ENCODE data around the gene TMEM39A.
A peak's percentile ranks its signal among the peaks of the same experiment; 100 is the strongest.

The TMEM39A gene

DNA sequence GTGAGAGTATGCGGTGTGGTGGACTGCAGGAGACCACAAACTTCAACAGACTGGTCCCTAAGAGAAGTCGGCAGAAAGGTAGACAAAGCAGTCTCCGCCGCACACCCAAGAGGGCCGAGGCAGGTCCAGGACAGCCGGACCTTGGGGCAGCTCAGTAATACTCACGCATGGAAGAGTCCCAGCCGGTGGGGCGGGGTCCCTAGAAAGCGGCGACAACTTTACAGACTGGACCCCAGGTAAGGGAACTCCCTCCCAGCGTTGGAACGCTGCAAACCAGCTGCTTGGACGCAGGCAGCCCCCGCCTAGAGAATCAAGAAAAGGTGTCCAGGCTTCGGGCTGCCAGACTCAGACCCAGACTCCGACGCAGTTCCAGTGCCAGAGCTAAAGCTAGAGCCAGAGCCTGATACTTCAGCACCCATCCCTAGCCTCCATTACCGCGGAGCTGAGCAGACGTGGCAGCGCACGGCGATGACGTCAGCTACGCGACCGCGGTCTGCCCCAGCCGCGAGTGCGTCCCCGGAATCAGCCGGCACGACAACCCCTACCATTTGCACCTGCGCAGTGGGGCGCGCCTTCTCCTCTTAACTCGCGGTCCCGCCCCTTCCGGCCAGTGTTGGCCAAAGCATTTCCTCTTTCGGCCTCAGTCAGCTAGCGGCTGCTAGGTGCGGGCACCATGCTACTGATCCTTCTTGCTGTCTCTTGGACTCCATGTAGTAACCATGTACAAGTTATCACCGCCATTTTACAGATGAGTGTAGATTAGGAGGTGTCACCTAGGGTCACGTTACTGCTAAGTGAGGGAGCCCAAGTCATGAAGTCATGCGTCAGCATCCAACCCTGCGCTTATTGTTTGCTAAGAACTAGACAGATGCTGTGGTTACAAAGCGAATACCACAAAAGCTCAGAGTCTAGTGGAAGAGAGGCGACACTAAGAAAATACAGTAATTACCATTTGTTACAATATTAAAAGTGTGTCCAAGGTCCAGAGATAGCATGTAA, at the start of gene TMEM39A:
Gene TMEM39A, minus strand, starts transcription at position 445 of the 999 bp plus-strand sequence. CDS start 1,541 bp downstream, outside the sequence.
- peak; percentile 98 for DNase-seq

DNA sequence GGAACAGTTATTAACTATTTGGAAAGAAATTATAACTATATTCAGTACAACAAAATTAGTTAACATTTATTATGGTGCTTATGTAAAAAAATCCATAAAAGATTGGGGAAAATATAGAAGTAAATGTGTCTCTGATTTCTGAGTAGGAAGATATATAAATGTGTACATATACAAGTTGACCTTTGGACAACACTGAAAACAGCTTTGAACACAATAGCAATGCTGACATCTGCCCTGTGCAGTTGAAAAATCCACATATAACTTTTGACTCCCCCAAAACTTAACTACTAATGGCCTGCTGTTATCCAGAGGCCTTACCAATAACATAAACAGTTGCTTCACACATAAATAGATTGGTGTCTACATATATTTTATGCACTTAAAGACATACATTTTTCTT, 47.3 kb upstream of the TMEM39A start:
- DNase-seq = no peak

DNA sequence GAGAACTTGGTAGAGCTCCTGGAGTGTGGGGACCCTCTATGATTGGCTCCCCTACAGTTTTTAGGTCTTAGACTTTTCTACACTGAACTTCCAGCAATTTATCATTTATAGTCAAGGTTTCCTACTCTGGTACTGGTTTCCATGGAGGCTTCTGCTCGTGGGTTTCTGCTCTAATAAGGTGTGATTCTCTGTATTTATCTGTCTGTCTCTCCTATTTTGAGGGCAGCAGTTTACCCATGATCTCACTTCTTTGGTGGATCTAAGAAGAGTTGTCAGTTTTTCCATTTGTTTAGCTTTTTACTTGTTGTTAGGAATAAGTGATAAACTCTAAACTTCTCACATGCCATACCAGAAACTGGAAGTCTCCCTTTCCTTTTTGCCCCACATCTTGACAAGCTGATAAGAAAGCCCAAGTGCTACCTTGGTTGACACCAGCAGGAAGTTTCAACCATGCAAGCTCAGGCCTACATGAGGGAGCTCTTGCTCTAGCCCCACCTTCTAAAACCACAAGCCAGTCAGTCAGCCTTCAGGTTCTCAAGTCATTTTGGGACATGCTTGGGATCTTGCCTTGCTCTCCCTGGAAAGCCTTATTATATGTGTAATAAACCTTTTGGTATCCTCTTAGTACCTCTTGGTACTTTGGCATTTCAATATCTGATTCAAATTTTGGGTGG, 44.9 kb upstream of the TMEM39A start:
- peak; percentile 22 for DNase-seq

GRCh38 chr3:119507404-119507803, 44.0 kb upstream of the TMEM39A start:
- DNase-seq = no peak

DNA sequence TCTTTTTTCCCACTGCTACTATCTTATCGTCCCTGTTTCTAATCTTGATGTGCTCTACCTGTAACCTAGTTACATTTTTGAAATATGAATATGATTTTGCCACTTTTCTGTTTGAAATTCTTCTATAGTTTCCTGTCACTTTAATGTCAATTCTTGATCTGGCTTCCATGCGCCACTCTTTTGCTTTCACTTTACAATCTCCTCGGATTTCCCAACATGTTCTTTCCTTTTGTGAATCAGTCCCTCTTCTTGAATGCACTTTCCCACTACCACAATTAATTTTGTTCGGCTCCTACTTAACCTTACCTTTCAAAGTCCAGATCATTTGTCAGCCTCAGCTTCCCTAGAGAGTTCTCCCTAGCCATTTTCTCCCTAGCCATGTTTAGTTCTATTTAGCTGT, 43.2 kb upstream of the TMEM39A start:
- no peak for DNase-seq

DNA sequence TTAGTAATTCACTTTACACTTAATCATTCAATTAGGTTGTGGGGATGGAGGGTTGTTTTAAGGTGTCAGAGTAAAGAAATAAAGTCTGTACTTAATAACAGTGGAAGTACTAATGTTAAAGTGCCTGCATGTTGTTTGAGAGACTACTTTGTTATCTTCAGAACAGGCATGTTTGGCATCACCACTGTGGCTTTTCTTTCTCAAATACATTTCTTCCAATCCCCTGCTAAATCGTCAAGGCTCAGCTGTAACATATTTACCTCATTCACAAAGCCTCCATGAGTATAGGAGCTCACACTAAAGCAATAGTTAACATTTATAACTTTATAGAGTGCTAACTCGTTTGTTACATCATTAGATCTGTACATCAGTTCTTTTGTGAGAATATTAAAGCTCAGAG, 37.5 kb upstream of the TMEM39A start:
- DNase-seq = no peak

DNA sequence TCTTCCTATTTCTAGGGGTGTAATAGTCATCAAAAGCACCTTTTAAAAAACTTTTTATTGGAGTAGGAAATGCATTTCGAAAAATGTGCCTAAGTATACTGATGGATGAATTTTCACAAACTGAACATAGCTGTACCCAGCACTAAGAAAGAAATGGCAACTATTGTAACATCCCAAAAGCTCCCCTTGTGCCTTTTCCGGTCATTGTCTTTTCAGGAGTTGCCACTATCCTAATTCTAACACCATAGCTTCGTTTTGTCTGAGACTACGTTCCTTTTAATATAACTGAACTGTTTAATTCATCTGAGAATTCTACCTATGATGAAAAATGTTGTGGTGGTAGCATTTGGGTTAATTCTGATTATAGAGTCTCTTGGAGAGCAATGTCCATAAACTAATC, 36.9 kb upstream of the TMEM39A start:
- no peak for DNase-seq

GRCh38 chr3:119498186-119499011, 35.0 kb upstream of the TMEM39A start, which contains the start of gene TIMMDC1:
Gene TIMMDC1, plus strand, starts transcription at chr3:119498547. Its CDS starts 187 bp downstream, at chr3:119498734.
- DNase-seq = peak; percentile 97

DNA sequence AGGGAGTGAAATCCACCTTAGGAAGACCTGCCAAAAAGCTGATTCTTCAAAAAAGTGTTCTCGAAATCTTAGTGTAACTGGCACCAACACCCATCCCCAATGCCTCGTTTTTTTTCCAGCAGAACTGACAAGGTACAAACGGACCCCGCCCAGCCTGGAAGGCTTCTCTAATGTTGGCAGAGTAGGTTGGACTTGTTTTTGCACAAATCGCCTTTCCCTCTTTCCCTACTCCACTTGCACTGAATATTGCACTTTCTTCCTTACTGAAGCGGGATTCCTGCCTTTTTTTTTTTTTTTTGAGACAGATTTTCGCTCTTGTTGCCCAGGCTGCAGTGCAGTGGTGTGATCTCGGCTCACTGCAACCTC, 34.4 kb upstream of the TMEM39A start:
- DNase-seq = no peak

DNA sequence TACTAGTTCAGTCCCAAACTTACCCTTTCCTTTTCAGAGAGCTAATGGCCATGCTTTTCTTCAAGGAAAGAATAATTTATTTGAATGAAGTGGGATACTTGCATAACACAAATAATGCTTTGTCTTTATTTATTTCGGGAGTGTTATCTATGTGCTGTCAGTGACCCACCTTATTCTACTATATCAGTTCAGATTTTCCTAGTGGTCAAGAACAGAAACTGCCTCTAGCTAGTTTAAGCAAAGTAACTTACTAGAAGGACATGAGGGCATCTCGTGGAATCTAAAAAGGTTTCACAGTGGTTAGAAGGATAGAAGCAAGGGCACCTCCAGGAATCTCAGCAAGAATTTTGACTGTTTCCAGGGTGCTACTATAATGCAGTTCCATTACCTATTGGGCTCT, 31.2 kb upstream of the TMEM39A start:
- no peak for DNase-seq

DNA sequence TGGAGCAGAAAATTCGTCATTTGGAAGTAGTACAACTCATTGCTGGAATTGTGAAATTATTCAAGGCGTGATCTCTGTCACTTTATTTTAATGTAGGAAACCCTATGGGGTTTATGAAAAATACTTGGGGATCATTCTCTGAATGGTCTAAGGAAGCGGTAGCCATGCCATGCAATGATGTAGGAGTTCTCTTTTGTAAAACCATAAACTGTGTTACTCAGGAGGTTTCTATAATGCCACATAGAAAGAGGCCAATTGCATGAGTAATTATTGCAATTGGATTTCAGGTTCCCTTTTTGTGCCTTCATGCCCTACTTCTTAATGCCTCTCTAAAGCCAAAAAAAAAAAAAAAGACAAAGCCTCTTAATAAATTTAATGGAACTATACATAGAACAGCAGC, 29.4 kb upstream of the TMEM39A start:
- DNase-seq = no peak

GRCh38 chr3:119492128-119492527, 28.7 kb upstream of the TMEM39A start:
- no peak for DNase-seq

DNA sequence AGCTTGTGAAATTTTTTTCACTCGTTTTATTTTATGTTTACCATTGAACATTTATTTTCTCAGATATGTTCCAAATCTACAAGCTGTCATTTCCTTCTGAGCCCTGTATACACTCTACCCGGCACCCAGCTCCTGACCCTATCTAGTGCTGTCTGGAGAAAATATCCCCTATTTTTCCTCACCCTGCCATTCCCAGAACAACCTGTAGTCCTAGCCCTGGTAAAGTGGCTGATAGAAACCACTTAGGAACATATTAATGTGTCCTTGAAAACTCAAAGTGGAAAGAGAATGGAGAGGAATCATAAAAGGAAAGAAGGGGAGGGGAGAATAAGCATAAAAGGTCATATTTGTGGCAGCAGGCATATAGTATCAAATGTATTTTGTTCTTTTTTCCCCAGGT, 26.7 kb upstream of the TMEM39A start:
- DNase-seq = no peak

DNA sequence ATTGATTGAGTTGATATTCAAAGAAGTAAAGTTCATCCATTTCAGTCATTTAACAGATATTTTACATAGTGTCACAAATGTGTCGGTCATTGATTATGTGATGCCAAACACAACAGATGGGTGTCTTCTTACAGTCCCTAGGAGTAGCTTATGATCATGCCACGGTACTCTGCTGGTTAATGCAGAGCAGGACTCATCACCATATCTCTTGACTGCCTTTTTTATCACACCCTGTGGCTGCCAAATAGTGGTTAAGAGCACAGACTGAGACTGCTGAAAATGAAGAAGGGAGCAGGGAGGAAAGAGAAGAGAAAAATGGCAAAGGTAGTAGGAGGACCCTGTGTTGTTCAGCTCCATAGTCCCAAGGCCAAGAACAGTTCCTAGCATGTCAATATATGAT, 22.1 kb upstream of the TMEM39A start:
- DNase-seq = no peak

DNA sequence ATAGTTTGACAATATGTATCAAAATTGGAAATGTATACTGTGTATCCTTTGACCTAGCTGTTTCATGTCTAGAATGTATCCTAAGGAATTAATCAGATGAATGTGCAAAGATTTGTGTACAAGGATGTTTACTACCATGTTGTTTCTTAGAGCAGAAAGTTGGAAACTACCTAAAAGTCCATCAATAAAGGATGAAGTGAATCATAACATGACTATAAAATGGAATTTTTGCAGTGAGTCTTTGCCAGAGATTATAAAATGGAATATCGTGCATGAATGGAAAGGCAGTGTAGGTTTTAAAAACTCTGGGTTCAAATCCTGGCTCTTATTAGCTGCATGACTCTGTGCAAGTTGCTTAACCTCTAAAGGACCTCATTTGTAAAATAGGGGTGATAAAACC, 19.7 kb upstream of the TMEM39A start:
- DNase-seq = no peak

- no peak for DNase-seq
Observed at GRCh38 chr3:119481079-119481478, 17.7 kb upstream of the TMEM39A start.

- no peak for DNase-seq
Observed at GRCh38 chr3:119470866-119471265, 7.5 kb upstream of the TMEM39A start.

- peak; percentile 15 for DNase-seq
Observed at GRCh38 chr3:119469418-119470189, 6.2 kb upstream of the TMEM39A start.

DNA sequence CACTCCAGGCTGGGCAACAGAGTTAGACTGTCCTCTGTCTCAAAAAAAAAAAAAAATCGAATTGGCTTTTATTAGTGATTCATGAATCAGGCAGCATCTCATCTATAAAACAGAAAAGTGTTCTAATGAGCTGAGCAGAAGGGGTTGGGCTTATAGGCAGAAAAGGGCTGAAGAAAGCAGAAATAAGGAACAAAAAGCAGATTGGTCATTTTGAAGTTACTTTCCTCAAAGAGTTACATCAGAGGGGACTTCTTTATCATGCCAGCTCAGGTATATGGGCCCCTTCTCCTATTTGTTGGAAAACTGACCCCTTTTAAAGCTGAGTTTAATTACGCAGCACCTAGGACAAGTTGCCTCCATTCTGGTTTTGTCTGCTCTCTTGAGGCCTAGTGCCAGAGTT, 4.6 kb upstream of the TMEM39A start:
- no peak for DNase-seq

DNA sequence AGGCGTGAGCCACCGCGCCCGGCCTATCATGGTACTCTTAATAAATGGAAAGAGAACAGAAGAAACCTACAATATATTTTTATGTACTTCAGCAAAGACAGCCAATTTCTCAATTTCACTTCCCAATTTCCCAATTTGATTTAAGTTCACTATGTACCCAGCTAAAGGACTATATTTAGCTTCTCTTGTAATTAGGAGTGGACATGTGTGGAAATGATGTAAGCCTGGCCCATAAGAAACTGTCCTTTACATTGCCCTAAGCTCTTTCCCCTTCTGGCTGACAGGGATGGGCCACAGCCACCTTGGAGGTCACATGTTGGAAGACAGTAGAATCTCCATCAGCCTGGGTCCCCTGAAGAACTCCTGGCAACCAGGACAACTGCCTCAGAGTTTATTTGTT, 6.2 kb downstream of the TMEM39A start:
- no peak for DNase-seq

DNA sequence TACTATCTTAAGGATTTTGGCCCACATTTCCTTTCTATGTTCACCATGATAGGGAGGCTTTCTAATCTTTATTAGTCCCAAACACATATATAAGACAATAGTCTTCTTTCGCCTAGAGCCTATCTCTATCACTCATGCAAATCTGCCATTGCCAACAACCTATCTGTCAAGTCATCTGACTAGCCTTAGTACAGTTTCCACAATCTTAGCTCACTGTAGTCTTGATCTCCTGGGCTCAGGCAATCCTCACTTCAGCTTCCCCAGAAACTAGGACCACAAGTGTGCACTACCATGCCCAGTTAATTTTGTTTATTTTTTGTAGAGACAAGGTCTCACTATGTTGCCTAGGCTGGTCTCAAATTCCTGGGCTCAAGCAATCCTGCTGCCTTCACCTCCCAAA, 6.9 kb downstream of the TMEM39A start:
- no peak for DNase-seq

DNA sequence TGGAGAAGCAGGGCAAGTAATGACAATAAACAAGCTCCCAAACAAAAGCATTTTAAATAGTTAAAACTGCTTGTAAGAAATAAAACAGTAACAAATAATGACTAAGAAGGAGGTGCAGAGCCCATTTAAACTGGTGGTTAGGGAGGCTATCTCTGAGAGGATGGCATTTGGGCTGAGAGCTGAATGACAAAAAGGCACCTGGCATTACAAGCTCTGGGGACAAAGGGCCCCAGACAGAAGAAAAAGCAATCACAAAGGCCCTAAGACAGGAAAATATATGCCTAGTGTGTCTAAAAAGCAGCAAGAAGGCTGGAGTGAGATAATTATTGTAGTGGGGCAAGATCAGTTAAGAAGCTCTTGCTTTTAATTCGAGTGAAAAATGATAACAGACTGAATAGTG, 9.6 kb downstream of the TMEM39A start:
- DNase-seq = no peak
